Suprapubic skin (tissue), 4 donors: ENCODE results near the gene UNC13D. TPM values are rescaled to one million over a fixed set of nuclear protein-coding genes. Genes with fewer than 3 reads are reported as not detected.
A peak's percentile ranks its signal among the peaks of the same experiment; 100 is the strongest.

Experiments
- DNase-seq, 2 donors: peaks; one replicate each; pipeline ENCODE4 v3.0.0-alpha.2; 2019; ENCODE audit warnings: low spot score in 2 of 2
- H3K27ac ChIP-seq: fragments of 200-600 bp; sonication (generic); one replicate; pipeline ENCODE4 v1.5.1; 2019
- H3K27me3 ChIP-seq: fragments of 200-600 bp; sonication (generic); one replicate; pipeline ENCODE4 v1.5.1; 2019
- H3K36me3 ChIP-seq: fragments of 200-600 bp; sonication (generic); one replicate; pipeline ENCODE4 v1.5.1; 2019
- H3K4me1 ChIP-seq: fragments of 200-600 bp; sonication (generic); one replicate; pipeline ENCODE4 v1.5.1; 2019
- H3K4me3 ChIP-seq: fragments of 200-600 bp; sonication (generic); one replicate; pipeline ENCODE4 v1.5.1; 2019; ENCODE audit warnings: mild to moderate bottlenecking
- H3K9me3 ChIP-seq: fragments of 200-600 bp; sonication (generic); one replicate; pipeline ENCODE4 v1.5.1; 2019
- EP300 ChIP-seq: sonication (generic); formaldehyde crosslinking; IDR thresholded peaks from one replicate; pipeline ENCODE4 v1.6.1; 2017; ENCODE audit warnings: antibody characterized with exemption
- POLR2A ChIP-seq, 2 donors: fragments of 450-650 bp; IDR thresholded peaks; one replicate each; pipeline ENCODE4 v1.6.1; 2017; ENCODE audit warnings: antibody characterized with exemption in 2 of 2, mild to moderate bottlenecking in 2 of 2, moderate library complexity in 2 of 2
- POLR2AphosphoS5 ChIP-seq, 3 donors: sonication (generic); formaldehyde crosslinking; IDR thresholded peaks; one replicate each; pipeline ENCODE4 v1.6.1; 2017; ENCODE audit warnings: antibody characterized with exemption in 3 of 3
- WGBS: methylation state at CpG from one replicate; pipeline ENCODE4 v1.1.5; 2018; 5-methylcytosine and 5-hydroxymethylcytosine counted together
- total RNA-seq, 4 donors: library from RNA; depleted of rRNA; stranded (reverse); fragments of >200 nt; gene quantifications; one replicate each; pipeline ENCODE4 v1.1.0, GENCODE V29; 2016
- TF ChIP-seq, protein P1 (sequence below), 2 donors: fragments of 200-600 bp in 1 of 2; fragments of 450-650 bp in 1 of 2; sonication (generic) in 1 of 2; IDR thresholded peaks; one replicate each; pipeline ENCODE4 v1.5.1; 2016 to 2019; ENCODE audit warnings: antibody characterized with exemption in 2 of 2, mild to moderate bottlenecking in 1 of 2, moderate library complexity in 1 of 2

UNC13D gene
- total RNA-seq, 4 donors from 2014 or later: 5.2 to 21.0 (median 7.2) TPM

DNA sequence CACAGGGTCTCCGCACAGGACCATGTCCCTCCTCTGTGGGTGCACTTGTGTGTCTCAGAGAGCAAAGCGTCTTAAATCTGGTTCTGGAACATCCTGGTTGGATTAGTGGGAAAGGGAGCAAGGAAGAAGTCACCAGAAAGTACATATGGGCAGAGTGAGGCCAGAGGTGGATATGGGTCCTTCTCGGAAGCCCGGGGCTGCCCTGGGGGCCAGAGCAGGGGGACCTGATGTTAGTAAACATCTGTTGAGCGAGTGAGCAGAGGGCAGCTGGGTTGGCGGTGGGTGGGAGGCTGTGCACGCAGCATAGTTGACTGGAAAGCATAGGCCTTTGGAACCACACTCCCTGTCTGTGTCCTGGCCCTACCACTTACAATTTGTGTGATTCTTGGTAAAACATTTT is 22.7 kb downstream of the UNC13D start:
- no peak overlapping the region for H3K4me3 ChIP-seq
- 94% methylated on average over 7 of the region's 7 CpGs for WGBS
- TF ChIP-seq EP300: no peak
- TF ChIP-seq POLR2A (IDR thresholded peaks at IDR 0.05): no peak
- no peak overlapping the region for H3K27ac ChIP-seq
- no peaks in the 10 kb centered on the region for H3K27me3 ChIP-seq
- DNase-seq: peak in 1 of 2 donors; percentile 59
- peaks cover 21% of the 10 kb centered on the region for H3K4me1 ChIP-seq
- H3K9me3 ChIP-seq: no peaks in the 10 kb centered on the region
- peaks cover 76% of the 10 kb centered on the region for H3K36me3 ChIP-seq

DNA sequence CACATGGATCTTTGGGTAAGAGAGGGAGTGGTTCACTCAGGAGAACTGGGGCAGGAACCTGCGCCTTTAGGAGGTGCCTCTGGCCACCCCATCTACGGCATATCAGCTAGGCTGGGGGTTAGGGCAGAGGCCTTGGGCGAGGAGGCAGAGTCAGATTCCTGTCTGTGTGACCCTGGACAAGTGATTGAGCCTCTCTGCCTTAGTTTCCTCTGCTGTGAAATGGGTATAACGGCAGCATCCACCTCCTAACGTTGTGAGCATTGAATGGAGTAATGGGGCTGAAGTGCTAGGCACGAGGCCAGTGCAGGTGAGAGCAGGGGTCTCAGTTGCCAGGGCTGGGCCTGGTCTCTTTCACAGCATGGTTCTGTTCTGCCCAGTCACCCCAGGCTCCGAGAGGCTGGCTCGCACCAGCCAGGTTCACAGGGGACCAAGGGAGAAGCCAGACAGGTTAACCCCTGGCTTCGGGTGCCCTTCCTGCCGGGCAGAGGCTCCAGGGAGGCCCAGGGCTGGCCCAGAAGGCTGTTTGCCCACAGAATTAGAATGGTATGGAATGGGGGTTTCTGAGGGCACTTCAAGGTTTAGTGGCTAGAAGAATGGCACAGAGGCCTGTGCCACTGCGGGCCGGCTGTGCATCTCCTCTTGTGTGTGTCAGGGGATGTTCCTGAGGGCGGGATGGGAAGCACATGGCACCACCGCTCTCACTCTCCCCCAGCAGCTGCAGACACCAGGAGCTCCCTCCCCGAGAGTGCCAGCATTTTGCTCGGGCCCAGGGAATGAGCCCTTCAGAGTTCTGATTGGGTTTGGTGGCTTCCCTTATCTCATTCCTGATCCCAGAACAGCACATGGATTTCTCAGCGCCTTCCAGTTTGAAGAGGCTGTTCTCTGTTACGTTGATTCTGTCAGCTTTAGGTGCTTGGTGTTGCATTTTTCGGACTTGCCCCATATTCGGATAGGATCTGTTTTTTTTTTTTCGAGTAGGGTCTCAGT is 23.8 kb downstream of the UNC13D start:
- peaks cover 79% of the 10 kb centered on the region for H3K36me3 ChIP-seq
- no peak overlapping the region for H3K4me3 ChIP-seq
- peaks cover 19% of the 10 kb centered on the region for H3K4me1 ChIP-seq
- no peaks in the 10 kb centered on the region for H3K27me3 ChIP-seq
- no peak for DNase-seq
- no peak overlapping the region for H3K27ac ChIP-seq
- TF ChIP-seq POLR2A (IDR thresholded peaks at IDR 0.05): no peak
- TF ChIP-seq, protein P1, sequence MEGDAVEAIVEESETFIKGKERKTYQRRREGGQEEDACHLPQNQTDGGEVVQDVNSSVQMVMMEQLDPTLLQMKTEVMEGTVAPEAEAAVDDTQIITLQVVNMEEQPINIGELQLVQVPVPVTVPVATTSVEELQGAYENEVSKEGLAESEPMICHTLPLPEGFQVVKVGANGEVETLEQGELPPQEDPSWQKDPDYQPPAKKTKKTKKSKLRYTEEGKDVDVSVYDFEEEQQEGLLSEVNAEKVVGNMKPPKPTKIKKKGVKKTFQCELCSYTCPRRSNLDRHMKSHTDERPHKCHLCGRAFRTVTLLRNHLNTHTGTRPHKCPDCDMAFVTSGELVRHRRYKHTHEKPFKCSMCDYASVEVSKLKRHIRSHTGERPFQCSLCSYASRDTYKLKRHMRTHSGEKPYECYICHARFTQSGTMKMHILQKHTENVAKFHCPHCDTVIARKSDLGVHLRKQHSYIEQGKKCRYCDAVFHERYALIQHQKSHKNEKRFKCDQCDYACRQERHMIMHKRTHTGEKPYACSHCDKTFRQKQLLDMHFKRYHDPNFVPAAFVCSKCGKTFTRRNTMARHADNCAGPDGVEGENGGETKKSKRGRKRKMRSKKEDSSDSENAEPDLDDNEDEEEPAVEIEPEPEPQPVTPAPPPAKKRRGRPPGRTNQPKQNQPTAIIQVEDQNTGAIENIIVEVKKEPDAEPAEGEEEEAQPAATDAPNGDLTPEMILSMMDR (IDR thresholded peaks at IDR 0.05): no peak
- no peak for TF ChIP-seq EP300
- no peak for TF ChIP-seq POLR2AphosphoS5 (IDR thresholded peaks at IDR 0.05)
- 82% methylated on average over 15 of the region's 21 CpGs for WGBS
- H3K9me3 ChIP-seq: no peaks in the 10 kb centered on the region

- Histone ChIP-seq H3K36me3 (peaks cover 79% of the 10 kb centered on the region), H3K27ac (no peak overlapping the region), H3K4me3 (no peak overlapping the region), H3K4me1 (peaks cover 26% of the 10 kb centered on the region), H3K27me3 (no peaks in the 10 kb centered on the region), H3K9me3 (no peaks in the 10 kb centered on the region)
- peak in 1 of 2 donors; percentile 56 for DNase-seq
- 48% methylated on average over 16 of the region's 16 CpGs for WGBS
- no peak for TF ChIP-seq POLR2A (IDR thresholded peaks at IDR 0.05)
- TF ChIP-seq POLR2AphosphoS5 (IDR thresholded peaks at IDR 0.05): no peak
Observed at GRCh38 chr17:75819678-75820077, 24.5 kb downstream of the UNC13D start.

DNA sequence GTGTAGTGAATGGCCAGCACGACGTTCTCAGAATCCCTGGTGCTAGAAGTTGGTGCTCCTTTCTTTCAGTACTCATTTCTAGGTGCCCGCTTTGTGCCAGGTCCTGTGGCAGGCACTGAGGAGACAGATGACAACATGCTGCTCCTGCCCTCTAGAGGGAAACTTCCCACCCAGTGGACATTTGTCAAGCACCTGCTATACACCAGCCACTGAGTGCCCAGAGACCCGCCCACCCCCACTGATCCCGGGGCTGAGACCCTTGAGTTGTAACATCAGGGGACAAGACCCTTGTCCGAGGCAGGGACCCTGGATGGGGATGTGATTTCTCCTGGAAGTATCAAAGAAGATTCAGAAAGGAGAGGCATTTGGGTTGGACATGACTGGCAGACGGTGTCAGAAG is 25.1 kb downstream of the UNC13D start:
- H3K9me3 ChIP-seq: no peaks in the 10 kb centered on the region
- WGBS: 89% methylated on average over 7 of the region's 7 CpGs
- peaks cover 75% of the 10 kb centered on the region for H3K36me3 ChIP-seq
- H3K4me1 ChIP-seq: peaks cover 25% of the 10 kb centered on the region
- TF ChIP-seq, protein P1 (IDR thresholded peaks at IDR 0.05): no peak
- TF ChIP-seq EP300 (no peak), POLR2AphosphoS5 (IDR thresholded peaks at IDR 0.05) (no peak), POLR2A (IDR thresholded peaks at IDR 0.05) (no peak)
- no peaks in the 10 kb centered on the region for H3K27me3 ChIP-seq
- DNase-seq: peak in 1 of 2 donors; percentile 58
- no peak overlapping the region for H3K4me3 ChIP-seq
- H3K27ac ChIP-seq: no peak overlapping the region

GRCh38 chr17:75818326-75818885 is 25.8 kb downstream of the UNC13D start:
- DNase-seq: no peak
- Histone ChIP-seq H3K27me3 (no peaks in the 10 kb centered on the region), H3K36me3 (peaks cover 74% of the 10 kb centered on the region), H3K27ac (no peak overlapping the region), H3K9me3 (no peaks in the 10 kb centered on the region), H3K4me1 (peaks cover 25% of the 10 kb centered on the region), H3K4me3 (no peak overlapping the region)
- no peak for TF ChIP-seq POLR2AphosphoS5 (IDR thresholded peaks at IDR 0.05)
- TF ChIP-seq, protein P1 (IDR thresholded peaks at IDR 0.05): no peak
- TF ChIP-seq POLR2A (IDR thresholded peaks at IDR 0.05): no peak
- no peak for TF ChIP-seq EP300
- 88% methylated on average over 14 of the region's 16 CpGs for WGBS

DNA sequence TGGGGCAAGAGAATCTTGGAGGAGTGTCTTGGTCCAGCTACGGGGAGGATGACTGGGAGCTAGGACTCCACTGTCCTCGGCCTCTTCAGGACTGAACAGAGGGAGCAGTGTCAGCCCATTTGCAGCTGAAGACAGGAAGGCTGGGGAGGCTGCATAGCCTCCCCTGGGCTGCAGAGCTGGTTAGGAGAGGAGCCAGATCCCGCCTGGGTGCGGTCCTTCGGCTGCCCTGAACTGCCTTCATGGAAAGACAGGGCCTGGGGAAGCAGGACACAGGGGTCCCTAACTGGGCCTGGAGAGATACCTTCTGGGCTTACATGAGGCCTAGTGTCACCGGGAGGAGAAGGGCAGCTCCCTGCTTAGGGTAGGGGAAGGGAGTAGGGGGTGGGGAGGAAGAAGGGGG is 26.6 kb downstream of the UNC13D start:
- DNase-seq: no peak
- Histone ChIP-seq H3K27ac (no peak overlapping the region), H3K4me3 (no peak overlapping the region), H3K36me3 (peaks cover 76% of the 10 kb centered on the region), H3K9me3 (no peaks in the 10 kb centered on the region), H3K27me3 (no peaks in the 10 kb centered on the region), H3K4me1 (peaks cover 22% of the 10 kb centered on the region)
- no peak for TF ChIP-seq EP300
- TF ChIP-seq POLR2AphosphoS5 (IDR thresholded peaks at IDR 0.05): no peak
- TF ChIP-seq, protein P1 (IDR thresholded peaks at IDR 0.05): no peak
- no peak for TF ChIP-seq POLR2A (IDR thresholded peaks at IDR 0.05)
- 85% methylated on average over 2 of the region's 6 CpGs for WGBS
